SK-N-SH treated with all-trans-retinoic acid at 6 μM for 48 hours (cell line): ENCODE measurements around the gene SEL1L3.

ENCODE experiments used
- ARNTL ChIP-seq: fragments of 450-650 bp; formaldehyde crosslinking; IDR thresholded peaks from 2 replicates; pipeline ENCODE4 v1.5.0; 2020; ENCODE audit warnings: low read depth, mild to moderate bottlenecking, moderate library complexity, borderline replicate concordance
- CSDC2 ChIP-seq: fragments of 250-450 bp; sonication (Bioruptor Pico); IDR thresholded peaks from 2 replicates; pipeline ENCODE4 v1.5.0; 2020; ENCODE audit warnings: mild to moderate bottlenecking, moderate library complexity
- ESRRG ChIP-seq: fragments of 250-450 bp; sonication (Bioruptor Pico); IDR thresholded peaks from 2 replicates; pipeline ENCODE4 v1.6.1; 2021; ENCODE audit warnings: mild to moderate bottlenecking
- OSR1 ChIP-seq: fragments of 250-450 bp; sonication (Bioruptor Pico); IDR thresholded peaks from 2 replicates; pipeline ENCODE4 v1.8.0; 2022; ENCODE audit warnings: moderate library complexity, mild to moderate bottlenecking, inconsistent platforms
- PATZ1 ChIP-seq: fragments of 250-450 bp; sonication (Bioruptor Pico); IDR thresholded peaks from 2 replicates; pipeline ENCODE4 v1.8.0; 2020; ENCODE audit warnings: mild to moderate bottlenecking, moderate library complexity, borderline replicate concordance
- PPARA ChIP-seq: fragments of 250-450 bp; sonication (Bioruptor Pico); IDR thresholded peaks from 2 replicates; pipeline ENCODE4 v1.5.0; 2020; ENCODE audit warnings: mild to moderate bottlenecking, borderline replicate concordance
- RARB ChIP-seq: fragments of 250-450 bp; sonication (Bioruptor Pico); IDR thresholded peaks from 2 replicates; pipeline ENCODE4 v1.8.0; 2021; ENCODE audit warnings: mild to moderate bottlenecking, moderate library complexity
- SNAI2 ChIP-seq: fragments of 250-450 bp; sonication (Bioruptor Pico); IDR thresholded peaks from 2 replicates; pipeline ENCODE4 v1.5.0; 2020; ENCODE audit warnings: mild to moderate bottlenecking, moderate library complexity
- TCF4 ChIP-seq: fragments of 250-450 bp; sonication (Bioruptor Pico); IDR thresholded peaks from 2 replicates; pipeline ENCODE4 v1.8.0; 2021; ENCODE audit warnings: mild to moderate bottlenecking, moderate library complexity, borderline replicate concordance
- TOX ChIP-seq: fragments of 250-450 bp; sonication (Bioruptor Pico); IDR thresholded peaks from 2 replicates; pipeline ENCODE4 v1.8.0; 2021; ENCODE audit warnings: mild to moderate bottlenecking, moderate library complexity, borderline replicate concordance
- ZFP3 ChIP-seq: fragments of 250-450 bp; sonication (Bioruptor Pico); IDR thresholded peaks from 2 replicates; pipeline ENCODE4 v1.5.0; 2020; ENCODE audit warnings: mild to moderate bottlenecking, moderate library complexity
- ZNF70 ChIP-seq: fragments of 450-650 bp; formaldehyde crosslinking; IDR thresholded peaks from 2 replicates; pipeline ENCODE4 v1.5.0; 2020; ENCODE audit warnings: mild to moderate bottlenecking, moderate library complexity
- ZNF8 ChIP-seq: fragments of 450-650 bp; formaldehyde crosslinking; IDR thresholded peaks from 2 replicates; pipeline ENCODE4 v1.5.0; 2020; ENCODE audit warnings: mild to moderate bottlenecking, moderate library complexity
- TF ChIP-seq, protein P1 (sequence below): fragments of 250-450 bp; sonication (Bioruptor Pico); IDR thresholded peaks from 2 replicates; pipeline ENCODE4 v1.8.0; 2021; ENCODE audit warnings: low read depth, mild to moderate bottlenecking, moderate library complexity, borderline replicate concordance

DNA sequence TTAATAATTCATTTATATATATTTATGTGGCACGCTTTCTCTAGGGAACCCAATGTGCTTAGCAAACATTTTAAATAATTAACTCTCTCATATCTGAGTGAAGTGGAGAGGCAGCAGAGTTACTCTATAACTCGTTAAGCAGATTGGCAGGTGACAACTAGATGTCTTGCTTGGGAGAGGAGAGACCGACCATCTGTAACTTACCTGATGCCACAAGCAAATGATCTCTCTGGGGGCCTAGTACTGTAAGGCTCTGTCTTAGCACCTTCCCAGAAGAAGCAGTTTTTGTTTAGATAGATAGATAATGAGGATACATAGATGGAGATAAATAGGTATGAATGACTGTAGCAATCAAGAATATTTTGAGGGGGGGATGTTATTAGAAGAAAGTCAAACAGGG lies 11.9 kb upstream of the SEL1L3 start:
- TF ChIP-seq, protein P1, sequence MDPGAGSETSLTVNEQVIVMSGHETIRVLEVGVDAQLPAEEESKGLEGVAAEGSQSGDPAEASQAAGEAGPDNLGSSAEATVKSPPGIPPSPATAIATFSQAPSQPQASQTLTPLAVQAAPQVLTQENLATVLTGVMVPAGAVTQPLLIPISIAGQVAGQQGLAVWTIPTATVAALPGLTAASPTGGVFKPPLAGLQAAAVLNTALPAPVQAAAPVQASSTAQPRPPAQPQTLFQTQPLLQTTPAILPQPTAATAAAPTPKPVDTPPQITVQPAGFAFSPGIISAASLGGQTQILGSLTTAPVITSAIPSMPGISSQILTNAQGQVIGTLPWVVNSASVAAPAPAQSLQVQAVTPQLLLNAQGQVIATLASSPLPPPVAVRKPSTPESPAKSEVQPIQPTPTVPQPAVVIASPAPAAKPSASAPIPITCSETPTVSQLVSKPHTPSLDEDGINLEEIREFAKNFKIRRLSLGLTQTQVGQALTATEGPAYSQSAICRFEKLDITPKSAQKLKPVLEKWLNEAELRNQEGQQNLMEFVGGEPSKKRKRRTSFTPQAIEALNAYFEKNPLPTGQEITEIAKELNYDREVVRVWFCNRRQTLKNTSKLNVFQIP = no peak
- TF ChIP-seq SNAI2 (no peak), ARNTL (CRISPR knock-in tag) (no peak), CSDC2 (CRISPR knock-in tag) (no peak), TOX (CRISPR knock-in tag) (no peak), OSR1 (CRISPR knock-in tag) (no peak), PPARA (no peak), PATZ1 (CRISPR knock-in tag) (no peak), RARB (CRISPR knock-in tag) (no peak), ESRRG (CRISPR knock-in tag) (no peak), ZNF8 (no peak), ZFP3 (CRISPR knock-in tag) (no peak), ZNF70 (CRISPR knock-in tag) (no peak), TCF4 (CRISPR knock-in tag) (no peak)
